Activated T-cell treated with anti-CD3 and anti-CD28 coated beads, Interleukin-2, amount 50 U/mL, for 48 hours (primary cell): ENCODE results near the gene ELOVL4.

ENCODE experiments used
- DNase-seq, 2 experiments: peaks; one replicate each; pipeline ENCODE4 v3.0.0-alpha.2; 2020

Gene ELOVL4

DNA sequence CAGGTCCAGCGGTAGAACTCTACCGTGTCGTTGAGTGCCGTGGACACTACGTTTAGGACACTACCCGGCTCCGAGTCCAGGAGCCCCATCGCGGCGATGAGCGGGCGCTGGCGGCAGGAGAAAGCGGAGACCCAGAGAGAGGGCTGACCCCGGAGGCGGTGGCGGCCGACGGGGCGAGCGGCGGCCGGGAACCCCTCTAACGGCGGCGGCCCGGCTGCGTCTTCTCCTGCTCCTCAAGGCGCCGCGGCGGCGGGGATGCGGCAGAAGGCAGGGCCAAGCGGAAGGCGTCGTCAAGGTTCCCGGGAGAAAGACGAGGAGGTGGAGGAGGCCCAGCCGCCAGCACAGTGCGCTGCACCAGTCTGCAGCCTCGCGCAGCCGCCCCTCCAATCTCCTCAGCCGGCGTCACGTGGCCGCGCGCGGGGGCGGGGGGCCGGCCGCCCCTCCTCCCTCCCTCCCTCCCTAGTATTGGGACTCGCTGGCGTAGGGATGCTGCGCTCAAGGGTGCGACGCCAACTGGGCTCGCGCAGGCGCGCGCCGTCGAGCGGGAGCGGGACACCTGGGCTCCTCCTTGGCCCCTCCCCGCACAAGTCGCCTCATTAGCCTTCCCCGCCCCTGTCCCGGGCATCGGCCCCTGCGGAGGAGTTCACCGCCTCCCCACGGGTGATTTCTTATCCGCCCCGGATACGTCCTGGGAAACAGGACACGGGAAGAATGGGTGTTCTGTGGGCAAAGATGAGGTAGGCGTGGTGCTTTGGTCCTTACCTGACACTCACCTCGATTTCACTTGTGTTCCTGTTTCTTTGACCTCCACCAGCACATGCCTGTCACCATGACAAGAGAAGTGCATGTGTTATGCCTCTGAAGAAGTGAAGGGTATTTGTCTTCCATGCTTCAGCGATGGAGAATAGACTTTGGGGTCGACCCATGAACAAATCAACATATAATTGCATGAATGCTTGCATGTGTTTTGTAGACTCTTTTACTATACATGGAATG is at the start of gene ELOVL4:
Gene ELOVL4 (minus strand): TSS at position 363 of the 996 bp plus-strand sequence. CDS start 274 bp downstream, at position 89.
- peak; percentile 74 to 82 for DNase-seq

DNA sequence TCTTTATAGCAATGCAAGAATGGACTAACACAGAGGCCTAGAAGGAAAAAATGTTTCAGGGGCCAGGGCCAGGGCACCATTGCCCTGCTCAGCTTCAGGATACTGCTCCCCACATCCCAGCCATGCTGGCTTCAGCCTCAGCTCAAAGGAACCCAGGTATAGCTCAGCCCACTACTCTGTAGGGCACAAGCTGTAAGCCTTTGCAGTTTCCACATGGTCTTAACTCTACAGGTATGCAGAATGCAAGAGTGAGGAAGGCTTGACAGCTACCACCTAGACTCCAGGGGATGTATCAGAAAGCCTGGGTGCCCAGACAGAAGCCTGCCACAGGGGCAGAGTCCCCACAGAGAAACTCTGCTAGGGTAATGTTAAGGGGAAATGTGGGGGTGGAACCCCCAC is 46.6 kb upstream of the ELOVL4 start:
- no peak for DNase-seq

DNA sequence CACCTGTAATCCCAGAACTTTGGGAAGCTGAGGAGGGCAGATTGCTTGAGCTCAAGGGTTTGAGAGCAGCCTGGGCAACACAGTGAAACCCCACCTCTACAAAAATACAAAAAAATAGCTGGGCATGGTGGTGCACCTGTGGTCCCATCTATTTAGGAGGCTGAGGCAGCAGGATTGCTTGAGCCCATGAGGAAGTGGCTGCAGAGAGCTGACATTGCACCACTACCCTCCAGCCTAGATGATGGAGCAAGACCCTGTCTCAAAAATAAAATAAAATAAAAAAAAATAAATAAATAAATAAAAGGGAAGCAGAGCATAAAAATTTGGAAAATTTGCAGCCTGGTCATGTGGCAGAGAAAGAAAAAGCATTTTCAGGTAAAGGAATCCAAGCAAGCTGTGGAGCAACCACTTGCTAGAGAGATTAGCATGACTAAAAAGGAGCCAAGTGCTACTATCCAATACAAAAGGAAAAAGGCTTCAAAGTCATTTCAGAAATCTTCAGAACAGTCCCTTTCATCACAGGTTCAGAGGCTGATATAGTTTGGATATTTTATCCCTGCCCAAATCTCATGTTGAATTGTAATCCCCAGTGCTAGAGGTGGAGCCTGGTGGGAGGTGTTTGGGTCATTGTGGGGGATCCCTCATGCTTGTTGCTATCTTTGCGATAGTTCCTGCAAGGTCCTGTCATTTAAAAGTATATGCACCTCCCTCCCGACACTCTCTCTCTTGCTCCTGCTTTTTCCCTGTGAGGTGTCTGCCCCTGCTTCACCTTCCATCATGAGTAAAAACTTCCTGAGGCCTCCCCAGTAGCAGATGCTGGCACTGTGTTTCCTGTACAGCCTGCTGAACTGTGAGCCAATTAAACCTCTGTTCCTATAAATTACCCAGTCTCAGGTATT is 45.9 kb upstream of the ELOVL4 start:
- DNase-seq = no peak

DNA sequence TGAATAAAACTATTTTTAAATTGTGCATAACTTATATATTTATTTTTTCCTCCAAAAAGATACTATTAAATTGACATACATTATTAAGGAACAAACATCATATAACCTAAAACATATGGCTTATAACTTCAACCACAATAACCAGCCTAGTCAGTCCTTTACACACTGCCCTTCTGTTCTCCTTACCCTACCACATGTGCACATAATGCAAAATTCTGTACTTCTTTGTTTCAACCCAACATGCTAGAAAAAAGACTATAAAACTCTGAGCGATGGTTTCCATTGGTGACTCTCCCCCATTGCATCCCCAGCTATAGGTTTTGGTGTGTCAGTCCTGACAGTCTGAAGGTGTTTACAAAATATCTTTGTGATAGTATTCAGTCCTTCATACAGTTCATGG is 42.3 kb upstream of the ELOVL4 start:
- no peak for DNase-seq

DNA sequence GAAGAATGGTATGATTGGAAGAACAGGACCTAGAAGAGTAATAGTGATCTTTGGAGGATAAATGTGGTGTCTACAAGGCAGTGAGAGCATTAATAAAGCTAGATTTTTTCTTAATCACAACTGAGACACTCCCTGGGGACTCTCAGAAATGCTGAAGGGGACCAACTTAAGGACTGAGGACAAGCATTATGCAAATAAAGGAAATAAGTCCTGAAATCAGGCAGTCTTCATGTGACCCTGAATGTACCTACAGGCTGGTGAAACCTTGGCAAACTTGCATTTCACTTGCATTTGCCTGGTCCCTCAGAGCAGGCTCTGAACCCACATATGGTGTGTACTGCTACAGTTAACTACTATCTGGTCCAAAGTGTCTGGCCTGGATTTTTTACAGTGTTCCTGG is 37.8 kb upstream of the ELOVL4 start:
- no peak for DNase-seq

DNA sequence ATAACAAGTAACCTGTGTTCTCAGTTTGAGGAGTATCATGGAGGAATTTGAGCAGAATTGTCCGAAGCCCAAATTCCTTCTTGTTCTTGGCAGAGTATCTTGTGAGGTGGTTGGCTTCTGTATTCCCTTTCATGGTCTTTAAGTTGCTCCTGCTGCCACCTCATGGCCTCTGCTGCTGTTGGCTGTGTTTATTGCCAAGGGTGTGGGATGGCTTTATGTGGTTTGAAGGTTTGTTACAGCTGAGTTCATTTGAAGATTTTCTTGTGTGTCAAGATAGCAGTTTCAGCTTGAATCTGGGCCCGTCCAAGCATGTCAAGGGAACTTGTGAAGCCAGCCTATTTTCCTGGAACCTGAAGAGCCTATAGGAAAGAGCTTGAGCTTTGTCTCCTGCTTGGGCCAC is 36.9 kb upstream of the ELOVL4 start:
- DNase-seq = no peak

DNA sequence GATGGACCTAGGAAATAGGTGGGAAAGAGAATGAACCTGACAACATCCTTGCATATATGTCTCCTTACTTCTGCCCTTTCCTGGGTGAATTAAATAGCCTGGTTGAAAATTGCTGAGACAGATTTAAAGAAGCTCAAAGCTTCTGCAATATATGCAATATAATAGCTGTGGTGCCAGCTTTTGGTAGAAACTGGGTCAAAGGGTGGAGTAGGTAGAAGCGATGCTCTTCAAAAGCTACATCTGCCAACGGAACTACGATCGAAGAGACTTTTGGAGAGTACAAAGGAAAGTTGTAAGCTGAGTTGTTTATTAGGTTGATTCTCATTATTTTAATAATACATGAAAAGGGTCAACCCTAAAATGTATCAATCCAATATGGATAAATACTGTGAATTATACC is 34.3 kb upstream of the ELOVL4 start:
- no peak for DNase-seq

DNA sequence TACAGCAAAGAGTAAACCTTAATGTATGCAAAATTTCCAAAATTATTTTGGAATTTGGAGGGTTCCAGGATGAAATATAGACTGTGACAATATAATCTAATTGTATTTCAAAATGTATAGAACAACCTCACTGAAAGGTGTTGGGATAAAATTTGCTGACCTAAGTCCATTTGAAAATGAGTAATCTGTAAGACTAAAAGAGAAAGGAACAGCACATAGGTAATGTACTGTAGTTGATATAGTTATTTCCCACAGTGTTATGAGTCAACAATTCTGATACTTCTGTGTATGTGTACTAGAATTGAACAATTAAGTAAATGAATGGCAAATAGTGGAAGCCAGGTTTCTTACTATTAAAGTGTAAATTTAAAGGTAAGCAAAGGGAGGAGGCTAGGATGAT is 23.8 kb upstream of the ELOVL4 start:
- DNase-seq = no peak

DNA sequence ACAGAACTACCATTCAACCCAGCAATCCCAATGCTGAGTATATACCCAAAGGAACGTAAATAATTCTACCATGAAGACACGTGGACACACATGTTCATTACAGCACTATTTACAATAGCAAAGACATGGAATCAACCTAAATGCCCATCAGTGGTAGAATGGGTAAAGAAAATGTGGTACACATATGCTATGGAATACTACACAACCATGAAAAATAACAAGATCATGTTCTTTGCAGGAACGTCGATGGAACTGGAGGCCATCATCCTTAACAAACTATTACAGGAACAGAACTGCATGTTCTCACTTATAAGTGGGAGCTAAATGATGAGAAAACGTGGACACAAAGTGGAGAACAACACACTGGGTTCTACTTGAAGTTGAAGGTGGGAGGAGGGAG is 22.4 kb upstream of the ELOVL4 start:
- no peak for DNase-seq

DNA sequence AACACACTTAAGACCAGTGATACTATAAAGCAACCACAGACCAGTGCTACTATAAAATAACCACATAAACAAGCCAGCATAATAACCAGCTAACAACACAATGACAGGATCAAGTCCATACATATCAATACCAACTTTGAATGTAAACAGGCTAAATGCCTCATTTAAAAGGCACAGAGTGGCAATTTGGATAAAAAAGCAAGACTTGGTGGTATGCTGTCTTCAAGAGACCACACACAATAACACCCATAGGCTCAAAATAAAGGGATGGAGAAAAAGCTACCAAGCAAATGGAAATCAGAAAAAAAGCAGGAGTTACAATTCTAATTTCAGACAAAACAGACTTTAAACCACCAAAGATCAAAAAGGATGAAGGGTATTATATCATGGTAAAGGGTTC is 19.8 kb upstream of the ELOVL4 start:
- DNase-seq = no peak

DNA sequence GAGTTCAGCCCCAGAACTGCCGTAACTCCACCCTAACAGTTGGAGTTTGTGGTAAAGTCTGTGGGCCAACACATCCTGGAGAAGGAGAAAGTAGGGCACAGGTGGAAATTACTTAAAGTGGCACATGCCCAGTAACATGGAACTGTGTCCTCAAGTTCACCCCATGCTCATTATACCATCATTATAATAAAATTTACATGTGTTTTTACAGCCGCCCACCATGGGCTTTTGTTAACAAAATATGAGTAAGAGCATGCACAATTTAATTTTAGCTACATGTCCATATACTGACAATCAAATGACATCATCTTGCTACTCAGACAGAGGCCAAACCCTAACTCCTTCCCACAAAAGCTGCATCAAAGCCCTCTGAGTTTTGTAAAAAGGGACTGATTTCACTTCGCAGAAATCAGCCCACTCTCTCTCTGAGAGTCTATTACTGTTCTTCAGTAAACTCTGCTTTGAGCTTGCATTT is 17.3 kb upstream of the ELOVL4 start:
- DNase-seq = no peak

DNA sequence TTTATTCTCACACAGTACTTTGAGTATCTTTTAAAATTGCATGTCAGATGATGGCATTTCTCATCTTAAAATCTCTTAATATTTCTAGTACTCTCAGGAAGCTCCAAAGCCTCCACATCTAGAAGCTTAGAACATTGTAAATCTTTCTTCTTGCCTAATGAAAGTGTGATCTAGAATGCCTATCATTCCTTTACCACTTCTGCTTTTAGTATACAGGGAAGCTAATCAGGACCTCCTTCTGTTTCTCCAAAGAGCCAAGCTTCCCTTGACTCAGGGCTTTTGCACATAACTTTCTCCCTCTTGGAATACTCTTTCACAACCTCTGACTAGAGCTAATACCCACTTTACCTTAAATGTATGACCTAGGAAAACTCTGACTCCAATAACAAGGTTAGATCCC is 7.5 kb upstream of the ELOVL4 start:
- DNase-seq = no peak

DNA sequence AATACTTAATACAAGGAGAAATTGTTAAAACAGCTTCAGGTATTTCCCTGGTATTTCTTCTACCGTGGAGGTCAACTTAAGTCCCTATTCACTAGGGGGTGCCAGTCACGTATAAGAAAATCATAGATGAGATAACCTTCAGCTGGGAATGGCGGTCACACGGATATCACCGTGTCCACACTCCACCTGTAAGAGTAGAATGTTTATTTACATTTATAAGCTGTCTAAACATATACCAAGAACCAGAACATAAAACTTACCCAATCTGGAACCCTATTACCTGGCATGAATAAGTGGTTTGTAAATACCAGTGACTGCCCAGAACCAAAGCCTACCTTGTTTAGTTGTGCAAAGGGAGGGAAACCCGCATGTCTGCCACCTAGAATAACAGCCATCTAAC is 1.9 kb upstream of the ELOVL4 start:
- peak; percentile 41 to 44 for DNase-seq

DNA sequence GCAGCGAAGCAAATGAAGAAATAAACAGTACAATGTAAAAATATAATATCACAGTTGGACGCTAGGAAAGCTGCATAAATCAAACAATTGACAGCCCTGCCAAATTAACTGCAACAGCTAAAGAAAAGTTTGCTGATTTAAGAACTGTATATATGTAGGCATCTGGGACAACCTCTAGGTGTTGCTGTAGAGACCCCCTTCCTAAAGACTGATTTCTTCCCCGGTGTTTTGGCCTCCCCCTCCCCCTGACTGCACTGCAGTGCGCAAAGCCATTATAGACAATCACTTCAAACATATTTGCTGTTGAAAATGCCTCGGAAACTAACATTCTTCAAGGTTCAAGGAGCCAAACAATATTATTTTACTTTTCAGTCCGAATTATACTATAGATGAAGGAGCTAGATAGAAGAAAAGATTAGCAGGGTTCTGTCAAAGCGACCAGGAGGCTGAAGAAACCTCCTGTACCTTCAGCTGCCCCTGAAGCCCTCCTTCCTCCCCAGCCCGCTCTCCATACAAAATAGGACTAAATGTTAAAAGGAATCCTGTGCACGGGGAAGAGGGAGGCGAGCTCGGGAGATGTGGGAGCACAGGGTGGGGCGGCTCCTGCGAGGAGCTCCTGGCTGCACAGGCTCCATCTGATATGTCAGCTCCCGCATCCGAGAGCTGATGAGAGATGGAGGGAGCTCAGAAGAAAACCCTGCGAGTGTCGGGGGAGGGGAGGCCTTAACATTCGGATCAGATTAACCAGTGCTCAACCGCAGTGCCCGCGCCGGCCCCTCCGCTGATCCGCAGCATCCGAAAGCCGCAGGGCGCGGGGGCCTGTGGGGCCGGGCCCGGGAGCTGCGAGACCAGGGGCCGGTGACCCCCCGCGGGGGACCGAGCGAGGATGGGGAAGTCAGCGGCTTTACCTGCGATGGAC is 822 bp downstream of the ELOVL4 start:
- peak; percentile 39 to 54 for DNase-seq

DNA sequence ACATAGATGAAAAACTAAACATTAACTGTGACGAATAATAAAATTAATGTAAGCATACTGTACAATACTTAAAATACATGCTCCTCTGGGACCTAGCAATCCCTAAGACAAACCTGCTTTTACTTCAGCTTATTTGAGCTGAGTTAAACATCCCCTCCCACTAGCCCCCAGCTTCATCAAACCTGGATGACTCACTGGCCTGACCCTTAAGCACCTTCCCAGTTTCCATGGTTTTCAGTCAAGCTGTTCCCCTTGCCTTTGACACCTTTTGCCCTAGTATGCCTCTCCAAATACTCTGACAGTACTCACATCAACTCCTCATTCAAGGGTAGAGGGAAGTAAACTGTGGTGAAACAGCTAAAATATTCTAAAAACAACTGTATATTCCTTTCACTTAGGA is 4.2 kb downstream of the ELOVL4 start:
- DNase-seq = no peak

DNA sequence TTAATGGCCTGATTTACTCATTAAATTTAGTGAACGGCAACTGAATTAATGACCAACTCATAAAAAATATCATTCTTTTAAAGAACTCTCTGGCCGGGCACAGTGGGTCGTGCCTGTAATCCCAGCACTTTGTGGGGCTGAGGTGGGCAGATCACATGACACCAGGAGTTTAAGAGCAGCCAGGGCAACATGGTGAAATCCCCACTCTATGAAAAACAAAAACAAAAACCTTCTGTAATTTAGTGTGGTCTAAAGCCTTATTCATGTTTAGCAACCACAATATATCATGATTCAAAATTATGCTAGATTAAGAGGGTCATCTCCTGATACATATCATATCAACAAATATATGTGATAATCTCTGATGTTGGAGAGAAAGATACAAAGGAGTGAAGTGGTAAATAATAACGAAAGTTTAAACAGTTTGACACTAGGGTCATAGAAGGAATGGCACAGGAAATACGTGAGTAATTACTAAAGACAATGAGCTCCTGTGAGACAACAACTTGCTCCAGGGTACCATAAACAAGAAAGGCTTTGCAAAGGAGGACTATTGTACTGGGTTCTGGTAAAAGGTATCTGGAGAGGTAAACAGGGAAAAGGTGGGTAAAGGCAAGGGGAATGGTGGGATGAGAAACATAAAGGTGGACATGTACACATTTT is 5.7 kb downstream of the ELOVL4 start:
- DNase-seq = no peak

DNA sequence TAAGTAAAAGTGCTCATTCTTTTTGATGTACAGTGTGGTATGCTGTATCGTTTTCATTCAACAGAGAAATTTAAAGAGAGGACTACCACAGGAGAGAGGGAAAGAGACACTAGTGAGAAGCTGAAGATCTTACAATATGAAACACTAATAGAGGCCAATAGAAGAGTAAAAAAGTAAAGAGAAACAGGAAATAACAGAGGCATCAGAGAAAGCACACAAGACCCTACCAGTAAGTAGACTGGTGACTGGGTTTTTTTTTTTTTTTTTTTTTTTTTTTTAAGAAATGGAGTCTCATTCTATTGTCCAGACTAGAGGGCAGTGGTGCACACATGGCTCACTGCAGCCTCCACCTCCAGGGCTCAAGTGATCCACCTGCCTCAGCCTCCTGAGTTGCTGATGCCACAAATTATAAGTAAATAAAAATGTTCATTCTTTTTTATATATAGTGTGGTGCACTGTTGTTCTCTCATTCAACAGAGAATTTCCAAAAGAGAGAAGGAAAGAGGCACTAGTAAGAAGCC is 18.8 kb downstream of the ELOVL4 start:
- DNase-seq = no peak

DNA sequence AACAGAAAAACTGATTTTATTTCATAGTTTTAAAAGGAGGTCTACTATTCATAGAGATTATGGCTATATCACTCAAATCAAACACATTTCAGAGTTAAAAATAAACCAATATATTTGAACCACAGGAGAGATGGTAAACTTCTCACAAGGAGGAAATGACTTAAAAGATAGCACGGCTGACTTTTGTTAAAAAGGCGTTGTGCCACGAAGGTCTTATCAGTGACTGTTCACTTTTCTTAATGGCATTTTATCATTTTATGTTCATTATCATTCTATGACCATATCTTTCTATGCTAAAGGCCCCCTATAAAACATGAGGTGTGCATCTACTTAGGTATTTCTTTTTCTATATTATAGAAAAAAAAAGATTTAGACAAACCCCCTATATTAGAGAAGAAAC is 19.6 kb downstream of the ELOVL4 start:
- no peak for DNase-seq

DNA sequence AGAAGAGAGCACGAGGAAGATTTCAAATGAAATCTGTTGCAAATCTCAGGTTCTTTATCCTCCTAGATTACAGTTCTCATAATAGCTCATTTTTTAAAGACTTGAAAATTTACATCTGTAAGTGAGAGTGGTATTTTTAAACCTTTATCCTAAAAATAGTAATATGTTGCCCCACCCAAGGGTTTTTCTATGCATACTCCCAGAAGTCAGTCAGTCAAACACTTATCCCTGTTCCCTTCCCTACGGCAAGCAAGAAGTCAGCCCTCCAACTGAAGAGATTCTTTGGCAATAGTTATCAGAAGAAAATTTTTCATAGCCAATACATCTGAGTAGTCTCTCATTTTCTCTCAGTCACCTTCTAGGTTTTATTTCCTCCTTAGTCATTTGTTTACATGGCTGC is 24.1 kb downstream of the ELOVL4 start:
- DNase-seq = no peak

DNA sequence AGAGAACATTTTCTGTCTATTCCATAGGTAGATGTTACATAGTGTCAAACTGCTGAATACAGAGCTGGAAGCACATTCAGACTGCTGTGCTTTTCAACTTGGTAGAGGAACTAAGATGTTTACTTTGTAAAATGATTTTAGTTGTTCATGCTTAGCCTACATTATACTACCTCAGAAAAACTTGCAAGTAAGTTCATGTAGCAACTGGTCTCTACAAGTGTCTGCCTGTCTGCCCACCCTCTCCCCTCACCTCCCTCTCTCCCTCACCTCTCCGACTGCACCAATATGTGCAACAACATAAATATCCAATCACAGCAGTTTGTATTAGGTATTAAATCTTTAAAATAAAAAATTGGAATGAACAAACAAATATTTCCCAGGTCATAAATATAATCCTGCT is 25.3 kb downstream of the ELOVL4 start:
- DNase-seq = no peak

DNA sequence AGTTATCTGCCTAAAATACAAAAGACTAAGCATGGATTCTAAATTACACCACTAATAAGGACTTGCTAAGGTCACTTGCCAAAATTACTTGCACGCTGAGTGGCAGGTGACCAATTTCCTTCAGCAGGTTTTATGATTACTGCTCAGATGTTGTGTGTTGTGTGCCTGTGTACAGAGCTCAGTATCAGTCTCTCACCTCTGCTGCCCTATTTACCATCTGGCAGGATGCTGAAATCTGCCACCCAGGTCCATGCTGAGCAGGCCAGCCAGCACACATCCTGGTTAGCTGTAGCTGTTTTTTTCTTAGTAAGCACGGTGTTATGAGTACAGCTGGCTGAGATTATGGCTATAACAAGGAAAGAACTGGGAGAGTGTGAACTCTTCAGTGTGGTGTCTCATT is 34.0 kb downstream of the ELOVL4 start:
- no peak for DNase-seq

DNA sequence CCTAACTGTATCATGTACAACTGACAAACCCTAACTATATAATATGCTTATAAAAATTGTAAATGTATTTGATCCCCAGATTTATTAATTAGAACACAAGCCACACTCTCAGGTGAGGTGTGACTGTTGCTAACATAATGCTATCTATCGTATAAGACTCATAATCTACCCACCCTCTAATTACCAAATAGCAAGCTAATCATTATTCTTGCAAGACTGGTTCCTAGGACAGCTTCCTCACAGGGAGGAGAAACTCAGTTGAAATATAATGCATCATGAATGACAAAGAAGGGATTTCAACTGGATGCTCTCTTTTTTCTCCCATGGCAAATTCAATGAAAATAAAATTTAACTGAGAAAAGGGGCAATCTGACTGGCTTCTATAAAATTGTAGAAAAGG is 35.4 kb downstream of the ELOVL4 start:
- no peak for DNase-seq
